HG03520 (cell line): ENCODE measurements around the gene NFATC2.

ENCODE experiments used
- ATAC-seq: cut with Tn5 transposase; IDR thresholded peaks from one replicate; pipeline ENCODE4 v1.9.1; 2021; ENCODE audit warnings: mild to moderate bottlenecking, moderate library complexity; ENCODE audit not compliant: unreplicated experiment

Gene NFATC2

DNA sequence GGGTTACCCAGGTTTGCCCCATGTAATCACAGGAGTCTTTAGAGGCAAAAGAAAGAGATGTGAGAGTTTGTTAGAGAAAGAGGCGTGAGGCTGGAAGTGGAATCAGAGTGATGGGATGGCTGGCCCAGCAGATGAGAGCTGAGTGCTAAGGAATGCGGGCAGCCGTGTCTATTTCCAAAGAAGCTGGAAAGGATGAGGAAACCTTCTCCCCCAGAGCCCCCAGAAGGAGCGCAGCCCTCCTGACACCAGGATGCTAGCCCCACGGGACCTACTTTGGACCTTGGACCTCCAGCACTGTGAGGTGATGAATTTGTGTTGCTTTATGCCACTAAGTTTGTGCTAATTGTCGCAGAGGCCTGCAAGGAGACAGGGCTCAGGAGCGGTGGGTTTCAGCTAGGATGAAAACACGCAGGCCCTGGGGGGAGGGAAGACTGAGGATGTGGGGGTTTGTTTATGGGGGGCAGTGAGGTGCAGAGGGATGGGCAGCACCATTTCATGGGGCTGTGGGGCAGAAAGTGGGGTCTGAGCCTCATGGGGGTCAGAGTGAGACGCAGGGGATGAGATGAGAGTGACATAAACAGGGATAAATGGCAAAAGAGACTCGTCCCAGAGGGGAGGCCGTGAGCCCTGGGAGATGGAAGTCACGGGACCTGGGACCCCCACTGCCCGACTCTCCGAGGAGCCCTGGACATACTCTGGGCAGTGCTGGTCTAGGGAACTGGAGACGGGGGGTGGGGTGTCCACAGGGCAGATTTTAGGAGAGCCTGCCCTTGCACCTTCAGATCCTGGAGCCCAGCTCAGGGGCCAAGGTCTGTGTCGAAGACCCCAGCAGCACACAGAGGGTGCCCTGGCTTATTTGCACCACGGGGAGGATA lies 160.2 kb downstream of the NFATC2 start:
- no peak for ATAC-seq

DNA sequence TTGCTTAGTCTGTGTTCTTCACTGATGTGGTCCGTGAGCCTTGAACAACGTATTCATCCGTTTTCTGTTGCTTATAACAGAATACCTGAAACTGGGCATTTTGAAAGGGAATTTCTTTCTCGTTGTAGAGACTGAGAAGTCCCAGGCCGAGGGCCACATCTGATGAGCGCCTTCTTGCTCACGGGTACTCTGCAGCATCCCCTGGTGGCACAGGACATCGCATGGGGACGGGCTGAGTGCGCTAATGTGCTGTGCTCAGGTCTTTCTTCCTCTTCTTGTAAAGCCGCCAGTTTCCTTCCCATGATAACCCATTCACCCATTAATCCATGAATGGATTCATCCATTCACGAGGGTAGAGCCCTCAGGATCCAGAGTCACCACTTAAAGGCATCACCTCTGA lies 161.0 kb downstream of the NFATC2 start:
- ATAC-seq, result no peak

DNA sequence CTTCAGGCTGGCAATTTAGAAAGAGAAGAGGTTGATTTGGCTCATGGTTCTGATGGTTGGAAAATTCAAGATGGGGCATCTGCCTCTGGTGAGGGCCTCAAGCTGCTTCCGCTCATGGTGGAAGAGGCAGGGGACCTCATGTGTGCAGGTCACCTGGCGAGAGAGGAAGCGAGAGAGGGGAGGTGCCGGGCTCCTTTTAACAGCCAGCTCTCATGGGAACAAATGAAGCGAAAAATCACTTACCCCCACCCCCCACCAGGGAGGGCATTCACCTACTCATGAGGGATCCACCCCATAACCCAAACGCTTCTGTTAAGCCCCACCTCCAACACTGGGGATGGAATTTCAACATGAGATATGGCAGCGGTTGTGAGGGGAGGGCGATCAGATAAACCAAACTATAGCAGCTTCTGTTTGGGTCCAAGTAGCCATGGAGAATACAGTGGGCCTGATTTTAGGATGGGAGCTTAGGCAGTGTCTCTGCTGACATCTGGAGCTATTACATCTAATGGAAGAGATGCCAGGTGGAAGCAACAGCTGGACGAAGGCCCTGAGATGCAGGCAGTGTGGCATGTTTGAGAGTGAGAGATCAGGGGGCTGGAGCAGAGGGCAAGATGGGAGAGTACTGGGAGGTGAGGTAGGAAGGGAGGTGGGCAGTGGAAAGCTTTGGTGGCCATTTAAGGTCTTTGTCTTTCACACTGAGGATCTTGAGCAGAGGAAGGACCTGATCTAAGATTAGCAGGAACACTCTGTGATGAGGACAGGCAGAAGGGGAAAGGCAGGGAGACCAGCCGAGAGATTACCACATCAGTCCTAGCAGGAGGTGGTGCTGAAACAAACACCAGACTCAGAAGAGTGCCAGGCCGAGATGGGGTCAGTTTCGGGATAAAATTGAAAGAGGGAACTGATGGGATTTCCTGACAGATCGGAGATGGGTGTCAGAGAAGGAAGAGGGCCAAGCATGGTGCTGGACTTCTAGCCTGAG lies 161.8 kb downstream of the NFATC2 start:
- no peak for ATAC-seq

DNA sequence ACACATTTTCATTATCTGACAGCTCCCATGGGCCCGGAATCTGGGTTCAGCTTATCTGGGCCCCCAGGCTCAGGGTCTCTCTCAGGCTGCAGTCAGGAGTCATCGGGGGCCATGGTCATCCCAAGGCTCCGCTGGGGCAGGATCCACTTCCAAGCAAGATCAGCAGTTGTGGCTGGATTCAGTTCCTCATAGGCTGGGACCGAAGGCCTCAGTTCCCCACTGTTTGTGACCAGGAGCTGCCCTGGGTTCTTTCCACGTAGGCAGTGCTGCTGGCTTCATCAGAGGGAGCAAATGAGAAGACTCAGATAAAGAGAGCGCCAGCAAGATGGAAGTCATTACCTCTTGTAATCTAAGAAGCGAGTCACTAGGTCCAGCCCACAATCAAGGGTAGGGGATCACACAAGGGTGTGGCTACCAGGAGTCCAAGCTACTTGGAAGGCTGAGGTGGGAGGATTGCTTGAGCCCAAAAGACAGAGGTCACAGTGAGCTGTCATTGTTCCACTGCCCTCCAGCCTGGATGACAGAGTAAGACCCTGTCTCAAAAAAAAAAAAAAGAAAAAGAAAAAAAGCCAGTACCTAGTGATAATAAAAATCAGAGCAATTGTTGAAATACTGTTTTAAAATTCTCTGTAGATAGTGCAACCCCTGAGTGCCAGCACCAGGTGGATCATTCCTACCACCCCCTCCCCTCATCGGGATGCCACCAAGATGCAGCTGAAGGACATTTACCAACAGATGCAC lies 162.7 kb downstream of the NFATC2 start:
- no peak for ATAC-seq

DNA sequence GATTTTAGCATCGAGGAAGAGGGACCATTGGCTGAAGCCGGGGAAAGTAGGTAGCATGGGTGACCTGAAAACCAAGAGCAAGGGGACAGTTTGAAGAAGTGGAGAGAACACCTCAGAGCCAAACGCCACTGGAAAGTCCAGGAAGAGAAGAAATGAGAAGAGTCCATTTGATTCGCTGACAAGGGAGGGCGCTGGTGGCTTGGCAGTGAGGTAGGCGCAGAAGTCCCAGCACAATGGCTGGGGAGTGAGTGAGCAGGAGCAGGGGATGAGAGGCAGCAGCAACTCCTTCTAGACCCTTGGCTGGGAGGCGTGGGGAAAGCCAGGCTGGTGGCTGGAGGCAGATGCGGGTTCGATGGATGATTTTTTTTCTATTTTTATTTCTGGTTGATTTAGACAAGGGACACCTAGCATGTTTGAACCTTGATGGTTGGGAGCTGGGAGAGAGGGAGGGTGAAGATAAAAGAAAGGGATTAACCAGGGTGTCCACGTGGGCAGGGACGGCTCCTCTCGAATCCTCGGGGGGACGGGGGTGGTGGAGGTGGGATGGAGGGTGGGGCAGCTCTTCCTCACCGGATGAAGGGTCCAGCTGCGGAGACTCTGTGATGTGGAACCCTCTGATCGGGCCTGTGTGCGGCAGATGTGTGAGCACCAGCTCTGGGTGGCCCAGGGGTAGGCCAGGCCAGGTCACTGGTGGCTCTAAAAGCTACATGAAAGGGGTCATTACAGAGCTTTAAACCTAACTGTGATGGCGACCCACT lies 164.2 kb downstream of the NFATC2 start:
- ATAC-seq, result no peak

DNA sequence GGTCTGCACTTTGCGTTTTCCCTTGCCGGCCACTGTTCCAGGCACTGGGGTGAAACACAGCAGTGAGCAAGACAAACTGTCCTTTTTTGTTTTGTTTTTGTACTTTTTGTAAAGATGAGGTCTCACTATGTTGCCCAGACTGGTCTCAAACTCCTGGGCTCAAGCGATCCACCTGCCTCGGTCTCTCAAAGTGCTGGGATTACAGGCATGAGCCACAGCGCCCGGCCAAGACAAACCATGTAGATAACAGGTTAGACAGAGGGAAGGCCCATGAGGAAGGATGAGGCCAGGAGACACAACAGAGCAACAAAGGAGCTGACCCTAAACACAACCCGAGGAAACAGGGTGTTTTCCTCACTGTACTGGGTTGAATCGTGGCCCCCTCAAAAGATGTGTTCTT lies 165.4 kb downstream of the NFATC2 start:
- no peak for ATAC-seq

DNA sequence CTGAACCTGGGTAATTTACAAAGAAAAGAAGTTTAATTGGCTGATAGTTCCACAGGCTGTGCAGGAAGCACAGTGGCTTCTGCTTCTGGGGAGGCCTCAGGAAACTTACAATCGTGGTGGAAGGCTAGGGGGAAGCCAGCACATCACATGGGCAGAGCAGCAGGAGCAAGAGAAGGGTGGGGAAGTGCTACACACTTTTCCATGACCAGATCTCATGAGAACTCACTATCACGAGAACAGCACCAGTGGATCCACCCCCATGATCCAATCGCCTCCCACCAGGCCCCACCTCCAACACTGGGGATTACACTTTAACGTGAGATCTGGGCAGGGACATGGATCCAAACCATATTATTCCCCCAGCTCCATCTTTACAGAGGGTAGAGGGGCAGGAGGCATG lies 166.4 kb downstream of the NFATC2 start:
- ATAC-seq, result no peak

DNA sequence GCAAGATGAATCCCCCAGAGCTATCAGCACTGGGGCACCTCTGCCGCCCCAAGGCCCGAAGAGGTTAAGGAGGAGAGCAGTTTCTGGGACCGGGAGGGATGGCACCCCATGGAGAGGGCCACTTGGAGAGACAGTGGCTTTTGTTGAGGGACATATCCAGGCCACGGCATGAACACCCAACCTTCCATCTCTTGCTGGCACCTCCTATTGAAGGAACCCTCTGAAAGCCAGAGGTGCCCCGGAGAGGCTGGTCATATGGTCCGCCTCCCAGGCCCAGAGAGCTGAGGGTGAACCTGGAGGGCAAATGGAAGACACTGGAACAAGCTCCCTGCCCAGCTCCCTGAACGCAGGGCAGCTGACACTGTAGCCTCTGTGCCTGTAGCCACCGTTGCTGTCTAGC lies 167.0 kb downstream of the NFATC2 start:
- no peak for ATAC-seq

DNA sequence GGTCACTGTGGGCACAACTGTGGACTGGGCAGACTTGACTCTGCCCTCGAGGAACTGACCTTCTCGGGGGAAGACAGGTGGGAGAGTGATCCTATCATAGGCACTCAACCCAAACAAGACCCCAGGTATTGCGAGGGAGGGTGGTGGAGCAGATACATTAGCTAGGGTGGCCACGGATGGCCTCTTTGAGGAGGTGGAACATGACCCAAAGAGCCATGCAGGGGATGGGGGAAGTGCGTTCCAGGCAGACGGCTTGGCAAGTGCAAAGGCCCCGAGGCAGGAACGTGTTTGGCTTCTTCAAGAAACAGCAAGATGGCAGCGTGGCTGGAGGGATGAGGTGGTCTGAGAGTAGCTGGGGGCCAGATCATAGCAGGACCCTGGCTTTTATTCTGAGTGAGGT lies 167.6 kb downstream of the NFATC2 start:
- no peak for ATAC-seq

DNA sequence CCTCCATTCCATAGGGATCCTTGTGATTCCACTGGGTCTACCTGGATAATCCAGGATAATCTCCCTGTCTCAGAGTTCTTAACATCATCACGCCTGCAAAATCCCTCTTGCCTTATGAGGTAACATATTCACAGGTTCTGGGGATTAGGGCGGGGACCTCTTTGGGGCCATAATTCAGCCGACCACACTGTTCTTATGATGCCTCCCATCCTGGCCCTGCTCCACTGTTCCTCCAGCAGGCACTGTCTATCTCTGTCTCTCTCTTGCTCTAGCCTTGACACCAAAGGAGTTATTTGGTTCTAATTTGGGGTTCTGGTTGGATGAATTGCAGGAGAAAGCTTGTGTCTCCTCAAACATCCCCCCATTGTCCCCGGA lies 168.1 kb downstream of the NFATC2 start:
- ATAC-seq, result no peak

DNA sequence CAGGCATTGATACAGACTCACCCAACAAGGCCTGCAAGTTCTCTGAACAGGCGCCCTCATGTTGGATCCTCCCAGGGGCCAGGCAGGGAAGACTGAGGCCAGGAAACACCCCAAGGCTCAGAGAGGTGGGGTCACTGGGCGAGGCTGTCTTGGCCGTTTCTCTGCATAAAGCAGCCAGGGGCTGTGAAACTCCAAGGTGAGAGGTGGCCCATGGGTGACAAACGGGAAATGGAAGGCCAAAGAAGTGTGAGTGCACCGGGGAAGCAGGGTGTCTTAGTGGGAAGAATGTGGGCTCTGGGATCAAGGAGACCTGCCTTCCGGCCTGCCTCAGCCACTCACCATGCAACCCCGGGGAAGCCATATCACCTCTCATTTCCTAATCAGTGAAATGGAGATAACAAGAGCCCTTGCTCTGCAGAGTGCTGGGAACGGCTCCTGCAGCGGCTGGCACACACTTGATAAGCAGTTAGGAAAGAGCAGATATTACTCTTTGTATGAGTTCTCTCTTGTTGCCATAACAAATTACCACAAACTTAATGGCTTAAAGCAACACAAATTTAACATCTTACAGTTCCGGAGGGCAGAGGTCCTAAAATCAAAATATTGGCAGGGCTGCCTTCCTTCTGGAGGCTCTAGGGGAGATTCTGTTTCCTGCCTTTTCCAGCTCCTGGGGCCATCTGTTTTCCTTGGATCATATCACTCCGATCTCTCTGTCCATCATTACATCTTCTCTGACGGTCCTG lies 168.6 kb downstream of the NFATC2 start:
- ATAC-seq, result no peak

DNA sequence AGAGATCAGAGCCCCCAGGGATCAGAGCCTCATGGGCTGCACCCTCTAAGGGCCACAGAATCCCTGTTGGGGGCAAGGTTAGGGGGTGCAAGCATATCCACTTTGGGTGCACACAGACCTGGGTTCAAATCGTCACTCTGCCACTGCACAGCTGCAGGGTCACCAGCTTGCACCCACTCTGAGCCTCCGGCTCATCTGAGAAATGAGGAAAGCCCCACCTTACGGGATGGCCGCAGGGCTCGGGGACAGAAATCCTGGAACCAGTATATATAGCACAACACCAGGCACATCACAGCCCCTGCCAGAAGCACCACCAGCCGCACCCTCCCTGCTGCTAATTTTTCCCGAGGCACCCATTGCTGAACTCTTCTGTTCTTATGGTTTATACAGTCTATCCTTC lies 169.6 kb downstream of the NFATC2 start:
- no peak for ATAC-seq

DNA sequence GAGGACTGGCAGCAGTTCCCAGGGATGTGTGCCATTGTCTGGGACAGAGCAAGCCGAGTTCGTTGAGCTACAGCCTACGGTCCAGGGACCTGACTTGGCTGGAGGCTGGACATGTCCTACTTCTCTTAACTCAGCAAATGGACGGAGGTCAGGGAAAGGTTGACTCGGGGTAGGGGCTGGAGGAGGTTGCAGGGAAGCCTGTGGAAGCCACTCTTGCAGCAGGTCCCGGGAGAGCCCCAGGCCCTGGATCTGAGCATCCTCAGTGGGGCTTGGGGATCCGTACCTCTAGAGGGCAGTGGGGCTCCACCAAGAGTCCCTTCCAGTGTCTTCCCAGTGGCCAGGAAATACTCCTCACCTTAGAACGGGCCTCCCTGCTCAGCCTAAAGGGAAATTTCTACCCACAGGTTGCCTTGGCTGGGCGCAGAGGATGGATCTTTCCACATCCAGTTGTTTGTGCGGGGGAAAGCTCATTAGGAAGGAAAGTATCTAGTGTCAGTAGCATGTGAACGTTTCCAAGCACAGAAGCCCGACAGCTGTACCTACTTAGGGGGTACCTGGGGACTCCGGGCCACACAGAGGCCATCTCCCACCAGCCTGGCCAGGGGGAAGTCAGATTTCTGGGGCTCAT lies 170.2 kb downstream of the NFATC2 start:
- ATAC-seq, result no peak

DNA sequence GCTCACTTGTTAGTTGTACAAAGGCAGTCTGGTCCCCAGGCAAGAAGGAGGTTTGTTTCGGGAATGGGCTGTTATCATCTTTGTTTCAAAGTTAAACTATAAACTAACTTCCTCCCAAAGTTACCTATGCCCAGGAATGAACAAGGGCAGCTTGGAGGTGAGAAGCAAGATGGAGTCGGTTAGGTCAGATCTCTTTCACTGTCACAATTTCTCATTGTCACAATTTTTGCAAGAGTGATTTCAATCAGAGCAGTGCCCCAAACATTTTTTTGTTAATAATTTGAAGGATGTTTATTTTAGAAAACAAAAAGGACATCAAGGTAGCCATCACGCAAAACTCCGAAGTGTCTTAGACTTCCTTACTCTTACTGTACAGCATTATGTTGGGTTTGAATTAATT lies 170.8 kb downstream of the NFATC2 start:
- ATAC-seq, result no peak

DNA sequence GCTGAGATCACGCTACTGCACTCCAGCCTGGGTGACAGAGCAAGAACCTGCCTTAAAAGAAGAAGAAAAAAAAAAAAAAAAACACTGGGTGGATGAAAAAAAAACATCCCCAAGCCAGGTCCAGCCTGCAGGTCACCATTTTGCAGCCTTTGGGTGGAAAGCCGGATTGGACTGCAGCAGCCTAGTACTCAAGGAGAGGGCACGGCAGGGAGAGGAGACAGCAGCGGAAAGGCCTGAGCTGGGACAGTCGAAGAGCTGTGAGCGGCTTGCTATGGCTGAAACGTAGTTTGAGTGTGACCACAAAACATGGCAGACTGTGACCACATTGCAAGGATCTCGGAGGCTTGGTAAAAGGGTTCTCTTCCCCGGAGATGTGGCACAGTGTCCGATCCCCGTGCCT lies 173.0 kb downstream of the NFATC2 start:
- no peak for ATAC-seq

DNA sequence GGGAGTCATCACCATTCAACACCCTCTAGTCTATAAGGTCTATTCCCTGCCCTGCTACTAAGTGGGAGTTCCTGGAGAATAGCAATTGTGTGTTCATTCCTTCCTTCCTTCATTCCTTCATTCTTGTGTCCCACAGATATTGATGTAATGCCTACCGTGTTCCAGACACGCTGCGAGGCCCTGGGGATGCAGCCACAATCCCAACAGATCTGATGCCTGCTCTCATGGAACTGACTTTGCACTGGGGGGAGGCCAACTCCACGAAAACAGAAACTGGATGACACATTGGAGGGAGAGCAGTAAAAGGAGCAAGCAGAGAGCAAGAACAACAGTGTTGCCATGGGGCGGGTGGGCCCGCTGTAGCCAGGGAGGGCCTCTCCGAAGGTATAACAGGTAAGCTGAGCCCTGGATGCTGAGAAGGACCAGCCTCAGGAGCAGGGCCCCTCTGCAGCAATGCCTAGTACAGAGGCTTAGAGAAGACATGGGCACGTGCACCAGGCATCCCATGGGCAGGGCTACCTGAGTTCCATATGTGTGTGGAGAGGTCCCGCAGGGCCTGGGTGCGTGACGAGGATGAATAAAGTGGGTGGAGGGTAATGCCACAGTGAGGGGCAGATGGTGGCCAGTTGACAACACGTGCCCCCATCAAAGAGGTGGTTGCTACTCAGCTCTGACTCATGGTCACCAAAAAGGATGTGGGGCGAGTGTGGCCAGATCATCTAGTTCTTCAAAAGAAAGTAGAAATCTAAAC lies 173.9 kb downstream of the NFATC2 start:
- no peak for ATAC-seq

DNA sequence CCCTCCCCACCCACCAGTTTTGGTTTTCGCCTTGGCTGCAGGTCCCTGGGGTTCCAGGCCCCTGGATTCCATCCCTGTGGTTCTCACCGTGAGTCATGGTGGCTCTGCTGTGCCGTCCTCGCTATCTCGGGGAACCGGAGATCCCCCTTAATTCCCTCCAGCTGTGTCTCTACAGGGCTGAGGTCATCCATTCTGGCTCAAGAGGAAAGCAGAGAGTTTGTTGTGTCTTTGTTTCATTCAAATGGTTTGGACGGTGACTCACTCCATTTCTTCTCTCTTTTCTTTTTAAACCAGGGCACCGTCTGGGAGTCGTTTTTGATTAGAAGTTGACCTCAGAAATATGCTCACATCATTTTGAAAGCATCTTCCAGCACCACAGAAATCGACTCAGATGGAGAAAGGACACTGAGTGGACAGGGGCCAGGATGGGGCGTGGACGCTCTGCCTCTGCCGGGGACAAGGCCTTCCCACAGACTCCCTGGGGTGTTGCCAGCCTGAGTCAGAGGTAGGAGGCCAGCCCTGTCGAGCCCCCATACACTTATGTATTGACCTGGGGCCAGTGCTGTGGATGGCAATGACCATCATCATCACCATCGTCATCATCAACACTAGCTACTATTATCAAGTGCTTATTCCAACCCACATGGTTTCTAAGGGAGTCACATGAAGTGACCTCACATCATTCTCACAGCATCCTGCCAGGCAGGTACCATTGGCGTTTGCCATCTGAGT lies 176.2 kb downstream of the NFATC2 start:
- ATAC-seq, result no peak

DNA sequence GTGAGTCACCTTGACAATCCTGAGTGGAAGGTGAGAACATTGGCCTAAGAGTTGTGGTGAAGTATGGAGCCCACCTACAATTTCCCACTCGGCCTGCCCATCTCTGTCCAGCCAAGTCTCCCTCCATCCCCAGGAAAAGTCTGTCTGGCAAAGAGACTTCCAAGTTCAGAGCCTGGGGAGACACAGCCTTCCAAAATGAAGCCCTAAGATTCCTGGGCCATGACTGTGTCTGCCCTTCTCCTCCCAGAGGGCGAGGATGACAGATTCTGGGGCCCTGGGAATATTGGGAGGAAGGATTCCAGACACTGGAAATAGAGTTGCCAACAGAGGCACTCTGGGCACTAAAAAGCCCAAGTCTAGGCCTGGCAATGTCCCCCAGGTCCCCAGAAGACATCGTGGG lies 176.8 kb downstream of the NFATC2 start:
- ATAC-seq, result no peak
